Neuronal stem cell (in vitro differentiated cells): ENCODE results near the gene MRPS11.

Experiments
- DNase-seq: peaks from one replicate; pipeline ENCODE4 v3.0.0-alpha.2; 2013; ENCODE audit warnings: low spot score
- H2AFZ ChIP-seq: one replicate; pipeline ENCODE4 v1.6.1; 2013; ENCODE audit warnings: mild to moderate bottlenecking, low read length, inconsistent platforms
- H2AK5ac ChIP-seq: 2 replicates; pipeline ENCODE4 v1.6.1; 2013; ENCODE audit warnings: low read depth, mild to moderate bottlenecking, inconsistent platforms, low read length, moderate library complexity, mixed read lengths
- H2BK120ac ChIP-seq: 2 replicates; pipeline ENCODE4 v1.6.1; 2013; ENCODE audit warnings: low read depth, mild to moderate bottlenecking, inconsistent platforms, low read length, moderate library complexity, mixed read lengths
- H2BK12ac ChIP-seq: one replicate; pipeline ENCODE4 v1.6.1; 2013; ENCODE audit warnings: low read length, inconsistent platforms
- H2BK15ac ChIP-seq: 2 replicates; pipeline ENCODE4 v1.6.1; 2013; ENCODE audit warnings: mild to moderate bottlenecking, low read length, inconsistent platforms, mixed read lengths
- H2BK5ac ChIP-seq: one replicate; pipeline ENCODE4 v1.6.1; 2013; ENCODE audit warnings: inconsistent platforms, mild to moderate bottlenecking, low read length, moderate library complexity
- H3K14ac ChIP-seq: one replicate; pipeline ENCODE4 v1.6.1; 2013; ENCODE audit warnings: low read length, inconsistent platforms
- H3K18ac ChIP-seq: 2 replicates; pipeline ENCODE4 v1.6.1; 2013; ENCODE audit warnings: low read length, inconsistent platforms
- H3K23ac ChIP-seq: 2 replicates; pipeline ENCODE4 v1.6.1; 2013; ENCODE audit warnings: low read depth, mild to moderate bottlenecking, mixed read lengths, low read length, inconsistent platforms; ENCODE audit not compliant: poor library complexity
- H3K27ac ChIP-seq: replicated peaks from 3 replicates; pipeline ENCODE4 v1.5.1; 2013; ENCODE audit warnings: low read length, inconsistent platforms
- H3K27me3 ChIP-seq, 3 experiments: 2 replicates each; pipeline ENCODE4 v1.6.1; 2013; ENCODE audit warnings: low read length in 3 of 3, mild to moderate bottlenecking in 2 of 3, inconsistent platforms in 1 of 3, low read depth in 1 of 3, mixed read lengths in 1 of 3, moderate library complexity in 1 of 3; ENCODE audit not compliant: control insufficient read depth in 3 of 3, insufficient read depth in 3 of 3
- H3K36me3 ChIP-seq, 2 donors: replicated peaks in 1 of 2; 2 replicates each; pipeline ENCODE4 v1.6.1; 2013; ENCODE audit warnings: low read length in 2 of 2; ENCODE audit not compliant: control insufficient read depth in 2 of 2, insufficient read depth in 2 of 2
- H3K4ac ChIP-seq: 2 replicates; pipeline ENCODE4 v1.6.1; 2013; ENCODE audit warnings: inconsistent platforms, mild to moderate bottlenecking, low read length, moderate library complexity
- H3K4me1 ChIP-seq, 2 donors: 1 replicate in 1 of 2; 2 replicates in 1 of 2; pipeline ENCODE4 v1.6.1; 2013; ENCODE audit warnings: low read length in 2 of 2, low read depth in 1 of 2; ENCODE audit not compliant: control insufficient read depth in 2 of 2, insufficient read depth in 1 of 2
- H3K4me2 ChIP-seq: one replicate; pipeline ENCODE4 v1.6.1; 2013; ENCODE audit warnings: mild to moderate bottlenecking, low read length, inconsistent platforms; ENCODE audit not compliant: insufficient read depth, poor library complexity, severe bottlenecking
- H3K4me3 ChIP-seq, 2 donors: 2 replicates each; pipeline ENCODE4 v1.5.1; 2013; ENCODE audit warnings: low read length in 2 of 2, mild to moderate bottlenecking in 2 of 2, inconsistent platforms in 1 of 2, moderate library complexity in 1 of 2
- H3K79me1 ChIP-seq: one replicate; pipeline ENCODE4 v1.6.1; 2013; ENCODE audit warnings: low read depth, mild to moderate bottlenecking, inconsistent platforms, low read length, moderate library complexity
- H3K9ac ChIP-seq: one replicate; pipeline ENCODE4 v1.6.1; 2013; ENCODE audit warnings: mild to moderate bottlenecking, low read depth, low read length, inconsistent platforms; ENCODE audit not compliant: poor library complexity
- H3K9me3 ChIP-seq, 2 donors: replicated peaks in 1 of 2; 2 replicates each; pipeline versions ENCODE3 to v1.6.1; 2013; ENCODE audit warnings: low read length in 2 of 2, mild to moderate bottlenecking in 2 of 2, inconsistent platforms in 1 of 2, low read depth in 1 of 2, mixed read lengths in 1 of 2, moderate library complexity in 1 of 2; ENCODE audit not compliant: control insufficient read depth in 2 of 2, insufficient read depth in 1 of 2
- H4K8ac ChIP-seq: one replicate; pipeline ENCODE4 v1.6.1; 2013; ENCODE audit warnings: low read depth, mild to moderate bottlenecking, inconsistent platforms, low read length, moderate library complexity
- H4K91ac ChIP-seq: one replicate; pipeline ENCODE4 v1.6.1; 2013; ENCODE audit warnings: low read length, low read depth, mild to moderate bottlenecking, inconsistent platforms; ENCODE audit not compliant: poor library complexity
- WGBS, 2 donors: extraction: QIAGEN DNeasy Blood & Tissue Kit; methylation state at CpG; one replicate each; pipeline ENCODE4 v1.1.7; 2013; ENCODE audit warnings: missing lambda C conversion rate in 2 of 2, mixed read lengths in 1 of 2; ENCODE audit not compliant: insufficient read length in 2 of 2, insufficient replicate concordance in 1 of 2; ENCODE audit errors: extremely low coverage in 2 of 2; 5-methylcytosine and 5-hydroxymethylcytosine counted together

Gene MRPS11

GRCh38 chr15:88441076-88441730, 26.3 kb upstream of the MRPS11 start:
- H2AK5ac ChIP-seq = no peak overlapping the region
- DNase-seq = no peak
- no CpG with 5 or more reads among the region's 2 CpGs for WGBS, 2 donors
- H3K4me2 ChIP-seq = no peak overlapping the region
- no peak overlapping the region for H3K14ac ChIP-seq
- H3K36me3 ChIP-seq = no peaks in the 10 kb centered on the region
- peaks cover 0 to 3% of the 10 kb centered on the region in 2 donors for H3K9me3 ChIP-seq
- H2BK120ac ChIP-seq = no peak overlapping the region
- H2BK15ac ChIP-seq = no peak overlapping the region
- H3K9ac ChIP-seq = no peak overlapping the region
- no peaks in the 10 kb centered on the region for H3K4me1 ChIP-seq
- no peak overlapping the region for H3K27ac ChIP-seq
- H2BK12ac ChIP-seq = no peak overlapping the region
- no peak overlapping the region for H2BK5ac ChIP-seq
- no peak overlapping the region for H4K91ac ChIP-seq
- H3K18ac ChIP-seq = no peak overlapping the region
- no peak overlapping the region for H3K4me3 ChIP-seq
- no peak overlapping the region for H3K23ac ChIP-seq
- H3K27me3 ChIP-seq = no peaks in the 10 kb centered on the region
- H3K4ac ChIP-seq = no peak overlapping the region
- no peaks in the 10 kb centered on the region for H3K79me1 ChIP-seq
- H4K8ac ChIP-seq = no peak overlapping the region
- no peak overlapping the region for H2AFZ ChIP-seq

DNA sequence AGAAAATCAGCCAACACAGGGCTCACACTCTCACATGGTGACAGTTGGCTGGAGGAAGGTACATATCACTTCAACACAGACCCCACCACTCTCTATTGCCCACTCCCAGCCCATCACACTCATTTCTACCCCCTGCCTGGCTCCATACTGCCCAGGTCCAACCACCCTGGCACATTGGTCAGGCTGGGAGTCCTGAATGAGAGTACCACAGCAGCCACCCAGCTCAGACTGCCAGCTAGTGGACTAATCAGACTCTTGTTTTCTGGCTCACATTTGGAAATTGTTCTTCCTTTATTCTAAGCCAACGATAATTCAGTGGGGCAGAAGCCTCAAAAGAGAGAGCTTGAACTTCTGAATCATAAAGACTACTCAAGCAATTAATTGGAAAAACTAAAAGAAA, 20.3 kb upstream of the MRPS11 start:
- H3K4me3 ChIP-seq = no peak overlapping the region
- DNase-seq = no peak
- no peak overlapping the region for H2AFZ ChIP-seq
- no peak overlapping the region for H3K14ac ChIP-seq
- H3K79me1 ChIP-seq = no peaks in the 10 kb centered on the region
- H3K4me1 ChIP-seq = no peaks in the 10 kb centered on the region
- H2BK5ac ChIP-seq = no peak overlapping the region
- no peak overlapping the region for H2AK5ac ChIP-seq
- H3K18ac ChIP-seq = no peak overlapping the region
- no CpG with 5 or more reads among the region's 1 CpG for WGBS, 2 donors
- no peak overlapping the region for H3K27ac ChIP-seq
- no peak overlapping the region for H4K91ac ChIP-seq
- H3K23ac ChIP-seq = no peak overlapping the region
- no peak overlapping the region for H2BK15ac ChIP-seq
- no peak overlapping the region for H3K4ac ChIP-seq
- H3K9ac ChIP-seq = no peak overlapping the region
- H3K27me3 ChIP-seq = peaks cover 0 to 20% (median 0%) of the 10 kb centered on the region in 3 experiments
- H3K4me2 ChIP-seq = no peak overlapping the region
- no peak overlapping the region for H4K8ac ChIP-seq
- no peaks in the 10 kb centered on the region for H3K36me3 ChIP-seq
- no peak overlapping the region for H2BK12ac ChIP-seq
- no peak overlapping the region for H2BK120ac ChIP-seq
- peaks cover 0 to 3% of the 10 kb centered on the region in 2 donors for H3K9me3 ChIP-seq

DNA sequence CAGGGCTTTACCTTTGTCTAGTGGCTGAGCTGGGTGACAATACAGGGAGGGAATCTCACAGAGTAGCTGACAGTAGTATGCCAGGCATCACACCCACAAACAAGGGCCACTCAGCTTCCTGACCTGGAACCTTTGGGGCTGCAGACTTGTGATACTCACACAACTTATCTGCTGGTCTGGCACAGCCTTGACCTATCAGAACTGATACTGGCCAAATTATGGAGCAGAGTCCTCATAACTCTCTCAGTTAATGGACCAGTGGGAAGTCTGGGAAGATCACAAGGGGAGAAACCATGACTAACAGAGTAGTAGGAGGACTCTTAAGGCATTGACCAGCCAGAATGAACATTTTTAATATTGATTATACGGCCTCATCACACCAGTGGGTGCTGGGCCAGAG, 19.8 kb upstream of the MRPS11 start:
- H3K18ac ChIP-seq = no peak overlapping the region
- H2BK15ac ChIP-seq = no peak overlapping the region
- no peak overlapping the region for H4K8ac ChIP-seq
- no peak overlapping the region for H4K91ac ChIP-seq
- no peaks in the 10 kb centered on the region for H3K79me1 ChIP-seq
- H3K9ac ChIP-seq = no peak overlapping the region
- H3K4me3 ChIP-seq = no peak overlapping the region
- WGBS, 2 donors = no CpG with 5 or more reads among the region's 1 CpG
- no peak overlapping the region for H2AK5ac ChIP-seq
- no peak overlapping the region for H2AFZ ChIP-seq
- no peak overlapping the region for H2BK12ac ChIP-seq
- H3K27me3 ChIP-seq = peaks cover 0 to 20% (median 0%) of the 10 kb centered on the region in 3 experiments
- H3K4me2 ChIP-seq = no peak overlapping the region
- H3K27ac ChIP-seq = no peak overlapping the region
- no peaks in the 10 kb centered on the region for H3K36me3 ChIP-seq
- no peaks in the 10 kb centered on the region for H3K4me1 ChIP-seq
- no peak overlapping the region for H3K23ac ChIP-seq
- DNase-seq = no peak
- H3K4ac ChIP-seq = no peak overlapping the region
- H2BK5ac ChIP-seq = no peak overlapping the region
- peaks cover 0 to 3% of the 10 kb centered on the region in 2 donors for H3K9me3 ChIP-seq
- no peak overlapping the region for H3K14ac ChIP-seq
- H2BK120ac ChIP-seq = no peak overlapping the region

DNA sequence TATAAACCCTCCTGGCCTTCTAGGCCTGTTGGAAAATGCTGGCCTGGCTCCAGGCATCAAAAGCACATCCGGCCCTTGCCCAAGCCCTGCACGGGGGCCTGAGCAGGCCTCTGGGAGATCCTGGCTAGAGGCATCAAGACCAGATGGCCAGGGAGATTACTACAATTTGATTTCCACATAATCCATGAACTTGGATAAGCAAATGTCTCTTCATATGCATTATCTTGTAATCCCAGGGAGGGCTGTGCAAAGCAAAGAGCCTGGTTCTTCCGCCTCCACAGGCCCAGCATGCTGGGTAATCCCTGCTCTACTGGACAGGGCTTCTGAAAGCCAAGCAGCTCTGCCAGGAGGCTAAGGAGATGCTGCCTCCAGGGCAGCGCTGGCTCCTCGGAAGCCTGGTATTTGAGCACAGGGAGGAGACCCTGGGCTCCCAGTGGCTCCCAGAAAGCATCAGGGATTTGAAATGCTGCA, 18.5 kb upstream of the MRPS11 start:
- Histone ChIP-seq H3K9me3 (no peaks in the 10 kb centered on the region), H3K36me3 (no peaks in the 10 kb centered on the region), H2BK120ac (no peak overlapping the region), H3K27me3 (peaks cover 0 to 20% (median 0%) of the 10 kb centered on the region in 3 experiments), H3K79me1 (no peaks in the 10 kb centered on the region), H3K23ac (no peak overlapping the region), H3K18ac (no peak overlapping the region), H2AK5ac (no peak overlapping the region), H2AFZ (no peak overlapping the region), H2BK15ac (no peak overlapping the region), H2BK5ac (no peak overlapping the region), H2BK12ac (no peak overlapping the region), H4K91ac (no peak overlapping the region), H3K14ac (no peak overlapping the region), H3K9ac (no peak overlapping the region), H3K4ac (no peak overlapping the region), H3K4me3 (no peak overlapping the region), H4K8ac (no peak overlapping the region), H3K27ac (no peak overlapping the region), H3K4me2 (no peak overlapping the region), H3K4me1 (no peaks in the 10 kb centered on the region)
- WGBS, 2 donors = no CpG with 5 or more reads among the region's 5 CpGs
- DNase-seq = no peak
